Adrenal gland (tissue), 5 donors: ENCODE measurements around the gene ZKSCAN5.
"Not testable (repeated sequence)": the region's sequence is repeated elsewhere in the genome, so short reads cannot be mapped to it uniquely, and the experiment has no call there.

Experiments used
- CTCF ChIP-seq, 6 experiments: fragments of 450-650 bp in 4 of 6; fragments of 200-600 bp in 2 of 6; sonication (generic) in 1 of 6; IDR thresholded peaks; 1 replicate in 5 of 6; 2 replicates in 1 of 6; pipeline versions ENCODE4 v1.5.1 to v1.8.0; 2016 to 2021; ENCODE audit warnings: antibody characterized with exemption in 6 of 6, mild to moderate bottlenecking in 2 of 6, moderate library complexity in 1 of 6
- POLR2A ChIP-seq, 2 donors: fragments of 450-650 bp; IDR thresholded peaks; one replicate each; pipeline ENCODE4 v1.6.1; 2017; ENCODE audit warnings: antibody characterized with exemption in 2 of 2, mild to moderate bottlenecking in 2 of 2, moderate library complexity in 1 of 2
- donor health status: DM: no; HTN: no; CAD: no.

GRCh38 chr7:99568770-99569169 is 64.3 kb downstream of the ZKSCAN5 start:
- not testable (repeated sequence) for TF ChIP-seq CTCF, POLR2A (IDR thresholded peaks at IDR 0.05)
